ENCODE data around the gene SH3YL1.

Gene SH3YL1

GRCh38 chr2:216068-216467, 47.8 kb downstream of the SH3YL1 start:
- no peak for DNase-seq (ENCODE audit: low read depth)

GRCh38 chr2:213932-214693, 49.7 kb downstream of the SH3YL1 start:
- DNase-seq (ENCODE audit: low read depth): no peak

- no peak for DNase-seq (ENCODE audit: low read depth)
These were observed 52.2 kb downstream of the SH3YL1 start for GRCh38 chr2:211486-212184.

- no peak for DNase-seq (ENCODE audit: low read depth)
These were observed 53.2 kb downstream of the SH3YL1 start for GRCh38 chr2:210660-211059.

GRCh38 chr2:209470-209869, 54.4 kb downstream of the SH3YL1 start:
- DNase-seq (ENCODE audit: low read depth): no peak

GRCh38 chr2:208335-208734, 55.5 kb downstream of the SH3YL1 start:
- no peak for DNase-seq (ENCODE audit: low read depth)

GRCh38 chr2:203984-204383, 59.8 kb downstream of the SH3YL1 start:
- no peak for DNase-seq (ENCODE audit: low read depth)

GRCh38 chr2:203401-203800, 60.4 kb downstream of the SH3YL1 start:
- no peak for DNase-seq (ENCODE audit: low read depth)

GRCh38 chr2:202945-203344, 60.9 kb downstream of the SH3YL1 start:
- no peak for DNase-seq (ENCODE audit: low read depth)

GRCh38 chr2:201648-202433, 62.0 kb downstream of the SH3YL1 start:
- no peak for DNase-seq (ENCODE audit: low read depth)

GRCh38 chr2:199041-199966, 64.5 kb downstream of the SH3YL1 start:
- DNase-seq (ENCODE audit: low read depth): no peak

- DNase-seq (ENCODE audit: low read depth): no peak
These were observed 67.4 kb downstream of the SH3YL1 start for GRCh38 chr2:196406-196805.

- no peak for DNase-seq (ENCODE audit: low read depth)
These were observed 67.9 kb downstream of the SH3YL1 start for GRCh38 chr2:195932-196331.

GRCh38 chr2:193141-193671, 70.6 kb downstream of the SH3YL1 start:
- DNase-seq (ENCODE audit: low read depth): no peak

- no peak for DNase-seq (ENCODE audit: low read depth)
These were observed 72.3 kb downstream of the SH3YL1 start for GRCh38 chr2:191311-192190.

GRCh38 chr2:187825-188224, 76.0 kb downstream of the SH3YL1 start:
- DNase-seq (ENCODE audit: low read depth): no peak

- no peak for DNase-seq (ENCODE audit: low read depth)
These were observed 78.6 kb downstream of the SH3YL1 start for GRCh38 chr2:185221-185620.

- no peak for DNase-seq (ENCODE audit: low read depth)
These were observed 79.1 kb downstream of the SH3YL1 start for GRCh38 chr2:184695-185094.

GRCh38 chr2:182509-183122, 81.2 kb downstream of the SH3YL1 start:
- no peak for DNase-seq (ENCODE audit: low read depth)

GRCh38 chr2:180311-180710, 83.5 kb downstream of the SH3YL1 start:
- no peak for DNase-seq (ENCODE audit: low read depth)

All from T-helper 22 cell (primary cell).